Skeletal muscle tissue (tissue), 4 donors: ENCODE data around the gene LTO1. TPM values are rescaled to one million over a fixed set of nuclear protein-coding genes. Genes with fewer than 3 reads are reported as not detected.

Experiments used
- H3K27ac ChIP-seq: one replicate; pipeline ENCODE4 v1.7.0; 2013; ENCODE audit warnings: mild to moderate bottlenecking, low read depth, low read length, inconsistent platforms
- H3K27me3 ChIP-seq, 3 donors: one replicate each; pipeline ENCODE4 v1.7.0; 2013; ENCODE audit warnings: low read length in 3 of 3; ENCODE audit not compliant: control insufficient read depth in 3 of 3, insufficient read depth in 3 of 3
- H3K36me3 ChIP-seq, 3 donors: one replicate each; pipeline ENCODE4 v1.7.0; 2013; ENCODE audit warnings: low read length in 3 of 3; ENCODE audit not compliant: control insufficient read depth in 3 of 3, insufficient read depth in 3 of 3
- H3K4me1 ChIP-seq, 3 donors: one replicate each; pipeline ENCODE4 v1.7.0; 2013; ENCODE audit warnings: low read length in 3 of 3, mild to moderate bottlenecking in 3 of 3; ENCODE audit not compliant: control insufficient read depth in 3 of 3, insufficient read depth in 3 of 3
- H3K4me3 ChIP-seq, 3 donors: one replicate each; pipeline ENCODE4 v1.7.0; 2013; ENCODE audit warnings: low read length in 3 of 3
- H3K9ac ChIP-seq, 3 donors: one replicate each; pipeline ENCODE4 v1.7.0; 2013; ENCODE audit warnings: low read length in 3 of 3, mild to moderate bottlenecking in 3 of 3, moderate library complexity in 2 of 3, low read depth in 1 of 3
- H3K9me3 ChIP-seq, 3 donors: one replicate each; pipeline ENCODE4 v1.7.0; 2013; ENCODE audit warnings: low read length in 3 of 3; ENCODE audit not compliant: control insufficient read depth in 3 of 3
- total RNA-seq: library from RNA; depleted of rRNA; stranded (reverse); fragments of >200 nt; gene quantifications from one replicate; pipeline ENCODE4 v1.2.3, GENCODE V29; 2014
- donor health status: Osteomylitis.

Gene LTO1
- total RNA-seq, result 7.8 TPM

- Histone ChIP-seq H3K9me3 (no peaks in the 10 kb centered on the region), H3K4me3 (peak within 1 kb of the TSS; percentile 96 to 100 (median 98)), H3K9ac (peak within 1 kb of the TSS; percentile 97 to 98 (median 98)), H3K27ac (peak within 1 kb of the TSS; percentile 79), H3K36me3 (peaks cover 9 to 12% (median 10%) of the 10 kb centered on the region in 3 donors), H3K4me1 (peaks cover 22 to 38% (median 22%) of the 10 kb centered on the region in 3 donors), H3K27me3 (no peaks in the 10 kb centered on the region)
Measured at GRCh38 chr11:69674886-69675714, at the start of gene LTO1. Gene LTO1, minus strand, starts transcription at chr11:69675353. Its CDS starts 114 bp downstream, at chr11:69675239.

- H3K9ac ChIP-seq, result no peak overlapping the region
- no peak overlapping the region for H3K4me3 ChIP-seq
- H3K27ac ChIP-seq, result no peak overlapping the region
- H3K4me1 ChIP-seq, result peaks cover 0 to 2% (median 0%) of the 10 kb centered on the region in 3 donors
- H3K27me3 ChIP-seq, result peaks cover 56 to 71% (median 58%) of the 10 kb centered on the region in 3 donors
- H3K9me3 ChIP-seq, result no peaks in the 10 kb centered on the region
- H3K36me3 ChIP-seq, result no peaks in the 10 kb centered on the region
Measured at GRCh38 chr11:69721745-69722144, 46.6 kb upstream of the LTO1 start.

- Histone ChIP-seq H3K36me3 (no peaks in the 10 kb centered on the region), H3K27me3 (peaks cover 55 to 70% (median 55%) of the 10 kb centered on the region in 3 donors), H3K4me1 (peaks cover 0 to 2% (median 0%) of the 10 kb centered on the region in 3 donors), H3K4me3 (no peak overlapping the region), H3K9ac (no peak overlapping the region), H3K27ac (no peak overlapping the region), H3K9me3 (no peaks in the 10 kb centered on the region)
Measured at GRCh38 chr11:69721106-69721505, 46.0 kb upstream of the LTO1 start.

- no peak overlapping the region for H3K27ac ChIP-seq
- H3K36me3 ChIP-seq, result no peaks in the 10 kb centered on the region
- no peak overlapping the region for H3K9ac ChIP-seq
- peaks cover 56 to 66% (median 59%) of the 10 kb centered on the region in 3 donors for H3K27me3 ChIP-seq
- no peaks in the 10 kb centered on the region for H3K9me3 ChIP-seq
- H3K4me3 ChIP-seq, result no peak overlapping the region
- peaks cover 0 to 2% (median 0%) of the 10 kb centered on the region in 3 donors for H3K4me1 ChIP-seq
Measured at GRCh38 chr11:69718912-69719311, 43.8 kb upstream of the LTO1 start.

- Histone ChIP-seq H3K27me3 (peaks cover 55 to 65% (median 59%) of the 10 kb centered on the region in 3 donors), H3K9me3 (no peaks in the 10 kb centered on the region), H3K4me3 (no peak overlapping the region), H3K4me1 (peaks cover 0 to 2% (median 0%) of the 10 kb centered on the region in 3 donors), H3K27ac (no peak overlapping the region), H3K36me3 (no peaks in the 10 kb centered on the region), H3K9ac (no peak overlapping the region)
Measured at GRCh38 chr11:69718147-69718546, 43.0 kb upstream of the LTO1 start.

GRCh38 chr11:69716891-69717747 lies 42.0 kb upstream of the LTO1 start:
- Histone ChIP-seq H3K36me3 (no peaks in the 10 kb centered on the region), H3K4me3 (no peak overlapping the region), H3K27ac (no peak overlapping the region), H3K27me3 (peaks cover 50 to 65% (median 61%) of the 10 kb centered on the region in 3 donors), H3K4me1 (peaks cover 0 to 2% (median 0%) of the 10 kb centered on the region in 3 donors), H3K9ac (no peak overlapping the region), H3K9me3 (no peaks in the 10 kb centered on the region)

GRCh38 chr11:69716099-69716498 lies 40.9 kb upstream of the LTO1 start:
- Histone ChIP-seq H3K9me3 (no peaks in the 10 kb centered on the region), H3K4me3 (no peak overlapping the region), H3K9ac (no peak overlapping the region), H3K27me3 (peaks cover 40 to 55% (median 51%) of the 10 kb centered on the region in 3 donors), H3K4me1 (peaks cover 0 to 2% (median 0%) of the 10 kb centered on the region in 3 donors), H3K36me3 (no peaks in the 10 kb centered on the region), H3K27ac (no peak overlapping the region)

- Histone ChIP-seq H3K4me1 (peaks cover 0 to 2% (median 0%) of the 10 kb centered on the region in 3 donors), H3K27me3 (peaks cover 40 to 51% (median 48%) of the 10 kb centered on the region in 3 donors)
Measured at GRCh38 chr11:69715446-69715845, 40.3 kb upstream of the LTO1 start.

GRCh38 chr11:69711822-69712801 lies 37.0 kb upstream of the LTO1 start:
- H3K27ac ChIP-seq, result no peak overlapping the region
- H3K4me1 ChIP-seq, result no peaks in the 10 kb centered on the region
- no peak overlapping the region for H3K4me3 ChIP-seq
- no peak overlapping the region for H3K9ac ChIP-seq
- H3K36me3 ChIP-seq, result no peaks in the 10 kb centered on the region
- H3K9me3 ChIP-seq, result no peaks in the 10 kb centered on the region
- peaks cover 20 to 40% (median 26%) of the 10 kb centered on the region in 3 donors for H3K27me3 ChIP-seq

More at GRCh38 chr11:69715446-69715845, 40.3 kb upstream of the LTO1 start:
- Histone ChIP-seq H3K27ac (no peak overlapping the region), H3K4me3 (no peak overlapping the region), H3K9ac (no peak overlapping the region), H3K36me3 (no peaks in the 10 kb centered on the region), H3K9me3 (no peaks in the 10 kb centered on the region)
